HepG2 (cell line): ENCODE results near the gene C22orf31. TPM values are rescaled to one million over a fixed set of nuclear protein-coding genes. Genes with fewer than 3 reads are reported as not detected.

Source experiments
- ATAC-seq: fragments of 200-7000 bp; cut with Tn5 transposase; 3 replicates; pipeline ENCODE4 v1.9.1; 2020; ENCODE audit warnings: mild to moderate bottlenecking, moderate library complexity
- BruUV-seq: library from RNA; stranded (reverse); fragments of 400-500 nt; replicated peaks from 2 replicates; lab custom pipeline; 2021; lab: Mats Ljungman, UMichigan
- CTCF ChIA-PET: fragments of 300-600 bp; formaldehyde crosslinking; extraction: SDS; loops from one replicate; lab custom pipeline; 2021; ENCODE audit warnings: low total read pairs, inconsistent platforms, low intra/inter-chr PET ratio; lab: Yijun Ruan, JAX
- POLR2A ChIA-PET: fragments of 350-600 bp; sonication (Branson Sonifier 250); formaldehyde crosslinking; loops from one replicate; lab custom pipeline; 2020; ENCODE audit warnings: antibody characterized with exemption, inconsistent platforms; lab: Yijun Ruan, JAX
- DNase-seq: peaks from one replicate; pipeline ENCODE4 v3.0.0-alpha.2; 2015; ENCODE audit warnings: low spot score
- FAIRE-seq: peaks from 3 replicates; lab custom pipeline; 2011; peaks lifted over from hg19 to GRCh38; lab: Jason Lieb, UNC
- H2AFZ ChIP-seq: one replicate; pipeline ENCODE4 v1.6.1; 2011; ENCODE audit warnings: low read length, inconsistent platforms
- H3K27ac ChIP-seq: fragments of 300-600 bp; 3 replicates; pipeline ENCODE4 v1.8.0; 2011; ENCODE audit warnings: mixed run types, mild to moderate bottlenecking, mixed read lengths, low read length, inconsistent platforms; ENCODE audit not compliant: insufficient read depth; ENCODE audit errors: extremely low read length
- H3K27me3 ChIP-seq, 2 experiments: fragments of 200-600 bp in 1 of 2; 2 replicates in 1 of 2; 3 replicates in 1 of 2; pipeline versions ENCODE4 v1.6.0 to v1.8.0; 2011; ENCODE audit warnings: low read length in 2 of 2, mild to moderate bottlenecking in 2 of 2, moderate library complexity in 2 of 2, inconsistent platforms in 1 of 2; ENCODE audit not compliant: insufficient read depth in 2 of 2, control insufficient read depth in 1 of 2
- H3K36me3 ChIP-seq, 2 experiments: fragments of 200-600 bp in 1 of 2; replicated peaks in 1 of 2; 2 replicates in 1 of 2; 3 replicates in 1 of 2; pipeline versions ENCODE4 v1.5.1 to v1.8.0; 2011; ENCODE audit warnings: low read length in 2 of 2, inconsistent platforms in 1 of 2; ENCODE audit not compliant: insufficient read depth in 2 of 2, control insufficient read depth in 1 of 2
- H3K4me1 ChIP-seq: 2 replicates; pipeline ENCODE4 v1.5.1; 2012; ENCODE audit warnings: low read length, inconsistent platforms; ENCODE audit not compliant: insufficient read depth
- H3K4me2 ChIP-seq: 2 replicates; pipeline ENCODE4 v1.6.0; 2011; ENCODE audit warnings: low read depth, low read length, inconsistent platforms
- H3K4me3 ChIP-seq, 3 experiments: fragments of 200-600 bp in 1 of 3; sonication (generic), shearing (Covaris generic) in 1 of 3; replicated peaks in 1 of 3; 2 replicates each; pipeline ENCODE4 v1.5.1; 2011 to 2016; ENCODE audit warnings: low read length in 3 of 3, inconsistent platforms in 2 of 3, low read depth in 2 of 3, mild to moderate bottlenecking in 2 of 3, control low read depth in 1 of 3, mixed read lengths in 1 of 3; ENCODE audit not compliant: insufficient read depth in 1 of 3
- H3K79me2 ChIP-seq: one replicate; pipeline ENCODE4 v1.6.1; 2011; ENCODE audit warnings: low read length, inconsistent platforms; ENCODE audit not compliant: insufficient read depth
- H3K9ac ChIP-seq: 2 replicates; pipeline ENCODE4 v1.6.0; 2011; ENCODE audit warnings: mild to moderate bottlenecking, low read depth, low read length, inconsistent platforms; ENCODE audit not compliant: insufficient read depth
- H3K9me3 ChIP-seq: 2 replicates; pipeline ENCODE4 v1.5.1; 2012; ENCODE audit warnings: mild to moderate bottlenecking, low read length
- H4K20me1 ChIP-seq: 2 replicates; pipeline ENCODE4 v1.6.0; 2011; ENCODE audit warnings: inconsistent platforms, mild to moderate bottlenecking, low read length, moderate library complexity; ENCODE audit not compliant: insufficient read depth
- BCL6 ChIP-seq: IDR thresholded peaks from 2 replicates; pipeline ENCODE4 v1.6.1; 2016; ENCODE audit warnings: missing genetic modification reagents, missing compliant biosample characterization
- ERF ChIP-seq: IDR thresholded peaks from 2 replicates; pipeline ENCODE4 v1.6.1; 2018; ENCODE audit warnings: missing biosample characterization, missing genetic modification reagents
- GLI4 ChIP-seq: sonication (generic); formaldehyde crosslinking; IDR thresholded peaks from 2 replicates; pipeline ENCODE4 v1.5.1; 2020; ENCODE audit warnings: missing genetic modification reagents, mild to moderate bottlenecking, moderate library complexity, borderline replicate concordance
- GTF3A ChIP-seq: sonication (generic); formaldehyde crosslinking; conservative IDR thresholded peaks from 2 replicates; pipeline ENCODE4 v1.4.0; 2020; ENCODE audit warnings: mild to moderate bottlenecking, missing genetic modification reagents
- MAFK ChIP-seq, 2 experiments: IDR thresholded peaks in 1 of 2; conservative IDR thresholded peaks in 1 of 2; 2 replicates each; pipeline ENCODE4 v1.6.1; 2011; ENCODE audit warnings: improper control_type of control experiment in 2 of 2, low read length in 2 of 2
- MAX ChIP-seq: IDR thresholded peaks from 2 replicates; pipeline ENCODE4 v1.6.1; 2012; ENCODE audit warnings: inconsistent platforms
- NFYB ChIP-seq: sonication (generic); formaldehyde crosslinking; IDR thresholded peaks from 2 replicates; pipeline ENCODE4 v1.4.0; 2020; ENCODE audit warnings: missing genetic modification reagents
- PCBP1 ChIP-seq: fragments of 200-400 bp; formaldehyde crosslinking; IDR thresholded peaks from 2 replicates; pipeline ENCODE4 v1.6.1; 2017; ENCODE audit warnings: mild to moderate bottlenecking, low read depth, low read length, borderline replicate concordance
- SALL1 ChIP-seq: sonication (generic); formaldehyde crosslinking; IDR thresholded peaks from 2 replicates; pipeline ENCODE4 v1.8.0; 2022; ENCODE audit warnings: mild to moderate bottlenecking, missing genetic modification reagents
- TP53 ChIP-seq: sonication (generic); formaldehyde crosslinking; conservative IDR thresholded peaks from 2 replicates; pipeline ENCODE4 v1.4.0; 2020; ENCODE audit warnings: missing genetic modification reagents
- ZBTB38 ChIP-seq: sonication (generic); formaldehyde crosslinking; IDR thresholded peaks from 2 replicates; pipeline ENCODE4 v1.5.1; 2020; ENCODE audit warnings: mild to moderate bottlenecking, missing genetic modification reagents
- ZNF234 ChIP-seq: sonication (generic); formaldehyde crosslinking; conservative IDR thresholded peaks from 2 replicates; pipeline ENCODE4 v1.5.1; 2020; ENCODE audit warnings: mild to moderate bottlenecking, missing genetic modification reagents
- ZNF546 ChIP-seq: sonication (generic); formaldehyde crosslinking; conservative IDR thresholded peaks from 2 replicates; pipeline ENCODE4 v1.8.1; 2023; ENCODE audit warnings: mild to moderate bottlenecking, missing genetic modification reagents
- ZNF605 ChIP-seq: sonication (generic); formaldehyde crosslinking; IDR thresholded peaks from 2 replicates; pipeline ENCODE4 v1.8.0; 2022; ENCODE audit warnings: mild to moderate bottlenecking, missing genetic modification reagents
- WGBS: methylation state at CpG from one replicate; pipeline ENCODE4 v1.1.6; 2017; ENCODE audit warnings: low lambda C conversion rate; 5-methylcytosine and 5-hydroxymethylcytosine counted together
- in situ Hi-C: cut with HindIII; loops from 2 replicates; pipeline ENCODE4 v1.10.0; 2017; ENCODE audit warnings: low pct_unique_long_range_greater_than_20kb; ENCODE audit not compliant: extremely low pct_ligation_motif_present
- intact Hi-C: fragments of 100-400 bp; cut with micrococcal nuclease; formaldehyde crosslinking; loops from one replicate; pipeline ENCODE4 v1.10.0; 2022; ENCODE audit not compliant: unreplicated experiment
- polyA plus RNA-seq, 8 experiments: library from polyadenylated mRNA; depleted of rRNA in 3 of 8; stranded (reverse) in 7 of 8; unstranded in 1 of 8; fragments of >200 nt; fragmentation: Illumina TruSeq in 4 of 8; extraction: Trizol in 4 of 8; gene quantifications; 2 replicates each; pipeline versions ENCODE4 v1.2.1 to v1.2.3, GENCODE V29; 2011 to 2016; ENCODE audit warnings: low read depth in 4 of 8, missing spikeins in 1 of 8, mixed read lengths in 1 of 8; ENCODE audit not compliant: insufficient read depth in 1 of 8
- total RNA-seq, 5 experiments: library from RNA; depleted of rRNA; stranded (reverse); fragments of >200 nt; fragmentation: Illumina TruSeq; extraction: Trizol; gene quantifications; 2 replicates each; pipeline ENCODE4 v1.2.3, GENCODE V29; 2016; ENCODE audit warnings: low read depth in 1 of 5

Gene C22orf31
- total and polyA plus RNA-seq, 2 of the 13 experiments (the other 11 are each of a cell fraction or from before 2014, with no cell fraction given): not detected

- H2AFZ ChIP-seq: no peak overlapping the region
- in situ Hi-C loops: no loop called here
- intact Hi-C loops: no loop called here
- BruUV-seq: no TSS peak
- POLR2A ChIA-PET: no interaction called here
- no peak overlapping the region for H3K27ac ChIP-seq
- no peaks in the 10 kb centered on the region for H3K79me2 ChIP-seq
- DNase-seq (no peak), FAIRE-seq (no peak), ATAC-seq (no peak)
- H3K4me1 ChIP-seq: peaks cover 60% of the 10 kb centered on the region
- H3K4me3 ChIP-seq: no peak overlapping the region
- TF ChIP-seq MAX (no peak), BCL6 (CRISPR knock-in tag) (no peak), TP53 (CRISPR knock-in tag) (no peak), GLI4 (CRISPR knock-in tag) (no peak), NFYB (CRISPR knock-in tag) (no peak), ZNF605 (CRISPR knock-in tag) (no peak), ZBTB38 (no peak), SALL1 (CRISPR knock-in tag) (no peak), ZNF234 (no peak), GTF3A (no peak), ZNF546 (CRISPR knock-in tag) (no peak), PCBP1 (no peak), ERF (CRISPR knock-in tag) (no peak), MAFK (conservative IDR thresholded peaks at IDR 0.05 in 1 of 2, IDR thresholded peaks at IDR 0.05 in 1 of 2; ENCODE audit: low read length in 2 of 2) (no peak)
- CTCF ChIA-PET: no interaction called here
- H3K36me3 ChIP-seq: no peaks in the 10 kb centered on the region; a peak in 1 of 5 replicates
- 92% methylated on average over 4 of the region's 4 CpGs for WGBS
- H3K9ac ChIP-seq: no peak overlapping the region
- H4K20me1 ChIP-seq: peaks cover 7% of the 10 kb centered on the region; the same call in 1 of the 2 replicates
- H3K4me2 ChIP-seq: no peak overlapping the region
- H3K27me3 ChIP-seq: no peaks in the 10 kb centered on the region
- no peaks in the 10 kb centered on the region for H3K9me3 ChIP-seq
These were observed 32.1 kb upstream of the C22orf31 start for GRCh38 chr22:29093501-29094300.
